Left lung (tissue), 10 donors: ENCODE results near the gene APEH. TPM values are rescaled to one million over a fixed set of nuclear protein-coding genes. Genes with fewer than 3 reads are reported as not detected.

ENCODE experiments used
- ATAC-seq: fragments of 200-7000 bp; cut with Tn5 transposase; one replicate; pipeline ENCODE4 v1.9.1; 2020; ENCODE audit warnings: moderate library complexity
- DNase-seq, 4 donors: peaks; one replicate each; pipeline ENCODE4 v3.0.0-alpha.2; 2013 to 2020
- H3K27ac ChIP-seq, 2 donors: fragments of 200-600 bp; sonication (generic) in 1 of 2; one replicate each; pipeline versions ENCODE4 v1.5.0 to v1.8.0; 2020 to 2021
- H3K27me3 ChIP-seq, 2 donors: fragments of 200-600 bp; sonication (generic) in 1 of 2; one replicate each; pipeline versions ENCODE4 v1.5.0 to v1.8.0; 2020 to 2021
- H3K36me3 ChIP-seq, 2 donors: fragments of 200-600 bp; sonication (generic) in 1 of 2; one replicate each; pipeline versions ENCODE4 v1.5.0 to v1.8.0; 2020 to 2021
- H3K4me1 ChIP-seq, 2 donors: fragments of 200-600 bp; one replicate each; pipeline ENCODE4 v1.8.0; 2021
- H3K4me3 ChIP-seq, 2 donors: fragments of 200-600 bp; sonication (generic) in 1 of 2; one replicate each; pipeline versions ENCODE4 v1.5.0 to v1.8.0; 2020 to 2021; ENCODE audit warnings: mild to moderate bottlenecking in 1 of 2
- H3K9me3 ChIP-seq, 2 donors: fragments of 200-600 bp; sonication (generic) in 1 of 2; one replicate each; pipeline versions ENCODE4 v1.5.0 to v1.8.0; 2020 to 2021
- CTCF ChIP-seq, 2 donors: fragments of 200-600 bp; sonication (generic) in 1 of 2; IDR thresholded peaks; one replicate each; pipeline versions ENCODE4 v1.5.0 to v1.8.0; 2021; ENCODE audit warnings: antibody characterized with exemption in 2 of 2
- intact Hi-C, 2 donors: fragments of 100-400 bp; cut with DNase I; formaldehyde crosslinking; loops; one replicate each; pipeline versions ENCODE4 v1.11.2 to v1.14.2; 2022
- polyA plus RNA-seq, 6 donors: library from polyadenylated mRNA; unstranded; fragments of 120-200 nt; gene quantifications; one replicate each; pipeline ENCODE4 v1.2.1, GENCODE V29; 2013; ENCODE audit not compliant: insufficient read length in 6 of 6
- total RNA-seq, 2 donors: library from RNA; stranded (reverse); fragmentation: NEBNext Ultra II Directional; extraction: Animal tissue kit (Norgen Biotek cat#: 25700); gene quantifications; one replicate each; pipeline ENCODE4 v1.2.1, GENCODE V29; 2021
- donor health status: DM: no; HTN: yes; CAD: no.
- donor health status: DM: no; HTN: no; CAD: no.

Gene APEH
- total and polyA plus RNA-seq, 8 donors: 88.6 to 122 (median 105) TPM

DNA sequence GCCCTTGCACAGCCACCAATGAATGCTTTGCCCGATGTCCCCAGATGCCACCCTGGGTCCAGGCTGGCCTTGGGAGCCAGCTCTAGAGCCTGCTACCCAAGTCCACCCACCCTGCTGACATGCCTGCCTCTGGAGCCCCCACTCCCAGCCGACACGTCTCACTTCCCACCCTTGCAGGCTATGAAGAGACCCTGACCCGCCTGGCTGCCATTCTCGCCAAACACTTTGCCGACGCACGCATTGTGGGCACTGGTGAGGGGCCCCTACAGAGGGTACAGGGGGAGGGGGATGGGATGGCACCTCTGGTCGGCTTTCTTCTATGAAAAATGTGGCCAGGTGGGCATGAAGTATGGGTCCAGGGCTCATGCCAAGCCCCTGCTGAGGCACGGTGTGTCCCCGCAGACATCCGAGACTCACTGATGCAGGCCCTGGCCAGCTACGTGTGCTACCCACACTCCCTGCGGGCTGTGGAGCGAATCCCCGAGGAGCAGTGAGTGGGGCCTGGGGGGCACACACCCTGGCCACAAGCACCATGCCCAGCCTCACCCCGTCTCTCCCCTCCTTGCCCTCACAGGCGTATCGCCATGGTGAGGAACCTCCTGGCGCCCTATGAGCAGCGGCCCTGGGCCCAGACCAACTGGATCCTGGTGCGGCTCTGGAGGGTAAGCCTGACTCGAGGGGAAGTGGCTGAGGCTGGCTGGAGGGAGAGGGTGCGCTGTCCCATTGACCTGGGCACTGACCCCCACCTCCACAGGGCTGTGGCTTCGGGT, 39.4 kb downstream of the APEH start:
- peaks cover under 1 to 7% of the 10 kb centered on the region in 2 donors for H3K4me1 ChIP-seq
- TF ChIP-seq CTCF (IDR thresholded peaks at IDR 0.05): no peak
- ATAC-seq (no peak), DNase-seq (peak in 1 of 4 donors; percentile 66)
- intact Hi-C loops: loop anchor here in 1 of 2 donors (10.0 kb wide), 1 partner anchor 121 kb away; no protein-coding TSS in a partner anchor
- H3K9me3 ChIP-seq: no peaks in the 10 kb centered on the region
- no peak overlapping the region for H3K27ac ChIP-seq
- H3K36me3 ChIP-seq: peaks cover 0 to 39% of the 10 kb centered on the region in 2 donors
- no peaks in the 10 kb centered on the region for H3K27me3 ChIP-seq
- H3K4me3 ChIP-seq: no peak overlapping the region

DNA sequence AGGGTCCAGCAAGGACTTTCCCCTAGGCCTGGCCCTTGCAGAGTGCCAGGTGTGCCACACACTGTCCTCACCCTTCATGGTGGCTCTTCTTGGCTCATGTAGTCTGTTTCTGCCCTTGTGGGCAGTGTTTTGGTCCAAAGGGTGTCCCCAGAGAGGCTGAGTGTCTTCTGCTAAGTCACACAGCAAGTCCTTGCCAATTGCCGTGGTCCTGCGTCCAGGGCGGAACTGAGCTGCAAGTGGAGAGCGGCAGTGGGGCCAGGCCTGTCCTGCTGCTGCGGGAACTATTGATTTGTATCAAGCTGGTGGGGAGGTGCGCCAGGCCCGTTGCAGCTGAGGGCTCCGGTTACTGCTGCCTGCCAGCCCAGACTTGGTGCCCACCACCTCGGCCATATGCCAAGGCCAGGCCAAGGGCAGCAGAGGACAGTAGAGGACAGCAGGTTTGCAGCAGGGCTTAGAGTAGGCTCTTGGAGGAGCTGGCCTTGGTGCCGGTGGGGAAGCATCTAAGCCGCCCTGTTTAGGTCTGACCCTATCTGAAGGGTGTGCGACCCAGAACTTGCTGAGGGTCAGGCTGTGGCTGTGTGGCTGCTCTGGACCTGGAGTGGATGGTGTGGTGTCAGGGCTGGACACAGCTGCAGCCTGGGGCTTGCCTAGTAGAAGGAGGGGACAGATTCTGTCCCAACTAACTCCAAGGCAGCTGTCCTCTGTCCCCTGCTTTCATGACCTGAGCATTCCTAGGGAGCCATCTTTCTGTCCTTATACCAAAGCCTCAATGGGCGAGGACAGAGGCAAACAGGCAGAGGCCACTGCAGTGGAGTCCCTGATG, 40.8 kb downstream of the APEH start:
- intact Hi-C loops: loop anchor here in 1 of 2 donors (10.0 kb wide), 1 partner anchor 120 kb away; no protein-coding TSS in a partner anchor
- Histone ChIP-seq H3K27me3 (no peaks in the 10 kb centered on the region), H3K36me3 (peaks cover 0 to 39% of the 10 kb centered on the region in 2 donors), H3K9me3 (no peaks in the 10 kb centered on the region), H3K27ac (no peak overlapping the region), H3K4me3 (no peak overlapping the region), H3K4me1 (peaks cover 8 to 20% of the 10 kb centered on the region in 2 donors)
- DNase-seq (peak in 2 of 4 donors; percentile 24 to 73), ATAC-seq (no peak)
- no peak for TF ChIP-seq CTCF (IDR thresholded peaks at IDR 0.05)

DNA sequence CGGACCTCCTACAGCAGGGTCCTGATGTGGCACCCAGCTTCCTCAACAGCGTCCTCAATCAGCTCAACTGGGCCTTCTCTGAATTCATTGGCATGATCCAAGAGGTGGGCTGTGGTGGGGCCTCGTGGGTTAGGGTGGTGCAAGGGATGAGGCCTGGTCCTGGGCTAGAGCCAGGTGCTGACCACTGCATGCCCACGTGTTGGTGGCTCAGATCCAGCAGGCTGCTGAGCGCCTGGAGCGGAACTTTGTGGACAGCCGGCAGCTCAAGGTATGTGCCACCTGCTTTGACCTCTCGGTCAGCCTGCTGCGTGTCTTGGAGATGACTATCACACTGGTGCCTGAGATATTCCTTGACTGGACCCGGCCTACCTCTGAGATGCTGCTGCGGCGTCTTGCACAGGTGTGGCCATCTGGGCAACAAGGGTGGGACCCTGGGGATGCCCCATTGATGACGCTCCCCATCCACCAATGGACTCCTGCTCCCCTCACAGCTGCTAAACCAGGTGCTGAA, 41.5 kb downstream of the APEH start:
- Histone ChIP-seq H3K4me1 (peaks cover 8 to 27% of the 10 kb centered on the region in 2 donors), H3K4me3 (no peak overlapping the region), H3K27me3 (no peaks in the 10 kb centered on the region), H3K9me3 (no peaks in the 10 kb centered on the region), H3K36me3 (peaks cover 0 to 43% of the 10 kb centered on the region in 2 donors), H3K27ac (no peak overlapping the region)
- no peak for ATAC-seq
- peak in 2 of 4 donors; percentile 27 to 47 for DNase-seq
- TF ChIP-seq CTCF (IDR thresholded peaks at IDR 0.05): no peak
- intact Hi-C loops: loop anchor here in 1 of 2 donors (10.0 kb wide), 1 partner anchor 119 kb away; no protein-coding TSS in a partner anchor

DNA sequence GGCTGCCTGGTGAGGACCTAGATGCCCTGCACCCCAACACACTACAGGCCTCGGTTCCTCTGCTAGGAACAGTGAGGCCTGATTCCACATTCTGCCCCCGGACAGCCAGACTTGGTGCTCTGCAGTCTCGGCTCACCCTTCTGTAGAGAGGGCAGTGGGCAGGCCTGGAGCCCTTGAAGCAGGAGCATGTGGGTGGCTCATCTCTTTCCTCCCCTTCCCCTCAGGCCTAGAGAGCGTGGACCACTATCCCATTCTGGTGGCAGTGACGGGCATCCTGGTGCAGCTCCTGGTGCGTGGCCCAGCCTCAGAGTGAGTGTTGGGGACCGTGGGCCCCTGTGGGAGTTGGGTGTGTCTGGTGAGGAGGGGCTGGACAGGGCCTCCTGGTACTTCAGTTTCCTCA, 42.0 kb downstream of the APEH start:
- no peak for ATAC-seq
- H3K9me3 ChIP-seq: no peaks in the 10 kb centered on the region
- H3K36me3 ChIP-seq: peaks cover 0 to 48% of the 10 kb centered on the region in 2 donors
- H3K27ac ChIP-seq: no peak overlapping the region
- intact Hi-C loops: loop anchor here in 1 of 2 donors (10.0 kb wide), 1 partner anchor 119 kb away; no protein-coding TSS in a partner anchor
- peak in 2 of 4 donors; percentile 23 to 43 for DNase-seq
- TF ChIP-seq CTCF (IDR thresholded peaks at IDR 0.05): no peak
- no peak overlapping the region for H3K4me3 ChIP-seq
- no peaks in the 10 kb centered on the region for H3K27me3 ChIP-seq
- peaks cover 8 to 30% of the 10 kb centered on the region in 2 donors for H3K4me1 ChIP-seq
